Right ventricle myocardium inferior (tissue), 1 donor: ENCODE data around the gene GGT5. TPM values are rescaled to one million over a fixed set of nuclear protein-coding genes. Genes with fewer than 3 reads are reported as not detected.

Experiments
- ATAC-seq: fragments of 200-7000 bp; cut with Tn5 transposase; one replicate; pipeline ENCODE4 v1.9.1; 2020; ENCODE audit warnings: mild to moderate bottlenecking, moderate library complexity
- DNase-seq: peaks from one replicate; pipeline ENCODE4 v3.0.0; 2021; ENCODE audit errors: missing footprints
- intact Hi-C: fragments of 100-400 bp; cut with DNase I; formaldehyde crosslinking; loops from one replicate; pipeline ENCODE4 v1.11.0; 2022
- total RNA-seq: library from RNA; stranded (reverse); fragmentation: NEBNext Ultra II Directional; extraction: Animal tissue kit (Norgen Biotek cat#: 25700); gene quantifications from one replicate; pipeline ENCODE4 v1.2.1, GENCODE V29; 2021
- donor health status: DM: no; HTN: yes; CAD: no; lungs with severe emphysema.

GGT5 gene
- total RNA-seq, 1 donor from 2014 or later = 27.6 TPM

DNA sequence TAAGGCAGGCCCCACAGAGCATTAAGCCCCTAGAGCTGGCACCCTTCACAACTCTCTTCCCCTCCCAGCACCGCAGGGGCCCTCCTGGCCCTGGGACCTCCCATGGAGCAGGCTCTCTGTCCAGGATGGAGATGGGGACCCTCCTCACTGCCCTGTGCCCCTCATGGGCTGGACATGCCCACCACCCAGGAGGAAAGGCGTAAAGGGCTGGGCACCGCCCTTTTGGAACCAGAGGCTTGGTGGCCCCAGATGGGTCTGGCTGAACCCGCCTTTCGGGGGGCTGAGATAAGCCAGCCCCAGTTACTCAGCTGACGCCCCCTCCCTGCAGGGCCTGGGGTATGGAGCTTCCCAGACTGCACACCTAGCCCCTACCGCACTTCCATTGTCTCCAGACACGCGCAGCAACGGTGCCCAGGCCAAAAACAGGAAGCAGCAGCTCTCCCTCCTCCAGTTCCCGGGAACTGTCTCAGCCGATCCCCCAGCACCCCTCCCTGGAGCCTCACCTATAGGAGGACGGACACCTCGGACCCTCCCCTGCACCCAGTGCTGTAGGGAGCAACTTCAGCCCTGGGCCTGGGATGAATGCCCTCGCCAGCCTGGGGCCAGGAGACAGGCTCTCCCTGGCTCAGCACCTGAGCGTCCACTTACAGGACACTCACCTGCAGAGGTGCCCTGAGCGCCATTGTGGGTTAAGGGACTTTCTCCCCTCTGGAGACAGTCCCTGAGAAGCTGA is 65.2 kb downstream of the GGT5 start:
- ATAC-seq (no peak), DNase-seq (peak; percentile 43)
- intact Hi-C loops = loop anchor here (5.0 kb wide), 1 partner anchor 172 kb away; the partner anchor contains the start of gene GSTT4

DNA sequence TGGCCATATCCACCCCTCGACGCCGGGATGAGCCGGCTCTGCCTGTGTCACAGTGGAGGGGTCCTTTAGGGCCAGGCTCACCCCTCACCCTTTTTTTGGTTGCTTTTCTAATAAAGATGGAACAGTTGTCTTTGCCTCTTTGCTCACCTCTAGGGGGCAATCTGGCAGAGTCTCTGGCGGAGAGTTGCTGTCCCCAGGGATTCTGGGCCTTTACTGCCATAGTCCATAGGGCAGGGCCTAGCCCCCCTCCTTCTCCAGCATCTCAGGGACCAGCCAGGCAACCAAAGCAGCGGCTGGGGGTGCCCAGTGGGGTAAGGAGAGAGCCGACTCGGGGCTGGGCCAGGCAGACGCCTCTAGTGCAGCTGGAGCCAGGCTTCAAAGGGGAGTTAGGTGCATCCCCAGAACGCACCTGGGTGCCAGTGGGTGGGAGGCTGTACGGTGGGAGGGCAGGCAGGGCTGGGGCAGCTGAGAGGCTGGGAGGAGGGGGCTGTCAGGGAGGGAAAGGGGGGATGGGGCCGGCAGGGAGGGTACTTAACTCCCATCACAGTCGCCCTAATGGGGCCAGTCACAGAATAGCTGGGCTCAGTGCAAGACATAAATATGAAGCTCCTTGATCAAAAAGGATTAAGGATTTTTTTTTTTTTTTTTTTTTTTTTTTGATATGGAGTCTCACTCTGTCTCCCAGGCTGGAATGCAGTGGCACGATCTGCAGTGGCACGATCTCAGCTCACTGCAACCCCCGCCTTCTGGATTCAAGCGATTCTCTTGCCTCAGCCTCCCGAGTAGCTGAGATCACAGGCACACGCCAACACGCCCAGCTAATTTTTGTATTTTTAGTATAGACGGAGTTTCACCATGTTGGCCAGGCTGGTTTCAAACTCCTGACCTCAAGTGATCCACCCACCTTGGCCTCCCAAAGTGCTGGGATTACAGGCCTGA is 66.1 kb downstream of the GGT5 start:
- no peak for ATAC-seq
- intact Hi-C loops = loop anchor here (5.0 kb wide), 1 partner anchor 171 kb away; the partner anchor contains the start of gene GSTT4
- DNase-seq = peak; percentile 65

DNA sequence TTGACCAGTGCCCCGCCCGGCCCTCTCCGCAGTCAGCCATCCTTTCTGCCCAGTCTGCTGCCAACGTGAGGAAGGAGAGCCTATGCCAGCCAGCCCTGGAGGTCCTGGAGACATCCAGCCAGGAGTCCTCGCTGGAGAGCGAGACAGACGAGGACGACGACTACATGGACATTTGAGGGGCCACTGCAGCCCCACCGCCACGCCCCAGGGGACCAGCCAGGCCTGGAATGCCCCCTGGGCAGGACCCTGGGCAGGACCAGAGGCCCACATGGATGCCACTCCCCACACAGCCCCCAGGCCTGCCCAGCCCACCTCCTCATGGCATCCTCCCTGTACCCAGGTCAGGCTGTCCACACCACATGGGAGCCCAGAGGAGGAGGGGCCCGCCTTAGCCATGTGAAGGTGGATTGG is 66.9 kb downstream of the GGT5 start:
- ATAC-seq (no peak), DNase-seq (peak; percentile 60)
- intact Hi-C loops = loop anchor here (5.0 kb wide), 1 partner anchor 171 kb away; the partner anchor contains the start of gene GSTT4

DNA sequence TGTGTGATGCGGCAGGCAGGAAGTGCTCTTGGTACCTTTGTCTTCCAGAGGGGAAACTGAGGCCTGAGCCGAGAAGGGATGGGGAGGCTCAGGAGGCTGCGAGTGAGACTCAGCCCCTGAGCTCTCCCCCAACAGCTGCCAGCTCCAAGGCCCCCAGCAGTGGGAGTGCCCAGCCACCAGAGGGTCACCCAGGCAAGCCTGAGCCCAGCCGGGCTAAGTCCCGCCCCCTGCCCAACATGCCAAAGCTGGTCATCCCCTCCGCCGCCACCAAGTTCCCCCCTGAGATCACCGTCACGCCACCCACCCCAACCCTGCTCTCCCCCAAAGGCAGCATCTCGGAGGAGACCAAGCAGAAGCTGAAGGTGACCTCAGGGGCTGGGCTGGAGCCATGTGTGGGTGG is 67.4 kb downstream of the GGT5 start:
- no peak for DNase-seq

DNA sequence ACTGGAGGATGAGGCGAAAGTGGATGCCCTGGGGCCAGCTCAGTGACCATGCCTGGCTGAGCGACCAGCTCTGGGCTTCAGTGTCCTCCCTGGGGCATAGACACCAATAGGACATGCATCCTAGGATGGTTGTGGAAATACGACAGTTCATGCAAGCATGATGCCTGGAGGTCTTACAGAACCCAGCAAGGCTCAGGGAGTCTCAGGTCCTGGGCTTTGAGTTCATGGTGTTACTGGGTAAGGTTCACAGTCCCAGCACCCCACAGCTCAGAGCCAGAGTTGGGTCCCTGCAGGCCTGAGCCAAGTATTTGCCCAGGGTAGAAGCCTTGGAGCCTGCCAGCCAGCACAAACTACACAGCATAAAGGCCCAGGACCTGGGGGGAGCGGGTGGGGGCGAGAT is 67.8 kb downstream of the GGT5 start:
- DNase-seq (peak; percentile 47), ATAC-seq (no peak)
- intact Hi-C loops = loop anchor here (5.0 kb wide), 1 partner anchor 170 kb away; the partner anchor contains the start of gene GSTT4

More for the DNA sequence above, 67.4 kb downstream of the GGT5 start:
- intact Hi-C loops = loop anchor here (5.0 kb wide), 1 partner anchor 170 kb away; the partner anchor contains the start of gene GSTT4
- ATAC-seq = no peak

DNA sequence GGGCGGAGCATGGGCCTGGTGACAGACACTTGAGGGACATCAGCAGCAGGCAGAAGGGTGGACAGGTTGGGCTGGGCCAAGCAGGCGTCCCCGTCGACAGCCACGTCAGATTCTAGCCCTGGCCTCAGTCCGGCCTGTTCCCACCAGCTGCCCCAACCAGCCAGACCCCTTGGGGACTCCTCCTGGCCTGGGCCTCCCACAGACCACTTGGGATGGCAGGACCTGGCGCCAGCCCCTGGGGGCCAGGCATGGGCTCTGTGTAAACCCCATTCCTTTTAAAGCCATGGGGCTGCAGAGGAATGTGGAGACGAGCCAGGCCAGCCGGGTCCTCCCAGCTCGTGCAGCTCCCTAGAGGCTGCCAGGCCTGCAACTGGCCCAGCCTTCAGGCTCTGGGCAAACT is 68.3 kb downstream of the GGT5 start:
- ATAC-seq = peak; percentile 88
- DNase-seq = peak; percentile 83
- intact Hi-C loops = loop anchor here (5.0 kb wide), 1 partner anchor 169 kb away; the partner anchor contains the start of gene GSTT4

DNA sequence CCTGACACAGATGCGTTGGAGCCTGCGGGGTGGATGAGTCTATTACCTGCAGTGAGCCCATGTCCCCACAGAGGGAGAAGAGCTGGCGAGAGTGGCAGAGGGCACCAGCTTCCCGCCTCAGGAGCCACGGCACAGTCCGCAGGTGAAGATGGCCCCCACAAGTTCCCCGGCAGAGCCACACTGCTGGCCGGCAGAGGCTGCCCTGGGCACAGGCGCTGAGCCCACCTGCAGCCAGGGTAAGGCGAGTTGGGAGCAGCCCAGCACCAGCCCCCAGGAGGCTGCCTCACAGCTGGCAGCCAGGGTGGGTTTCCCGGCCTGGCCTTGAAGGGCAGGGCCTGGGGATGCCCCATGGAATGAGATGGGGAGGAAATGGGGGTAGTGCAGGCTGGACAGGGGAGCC is 68.8 kb downstream of the GGT5 start:
- no peak for DNase-seq
- intact Hi-C loops = loop anchor here (5.0 kb wide), 1 partner anchor 169 kb away; the partner anchor contains the start of gene GSTT4
- ATAC-seq = no peak

DNA sequence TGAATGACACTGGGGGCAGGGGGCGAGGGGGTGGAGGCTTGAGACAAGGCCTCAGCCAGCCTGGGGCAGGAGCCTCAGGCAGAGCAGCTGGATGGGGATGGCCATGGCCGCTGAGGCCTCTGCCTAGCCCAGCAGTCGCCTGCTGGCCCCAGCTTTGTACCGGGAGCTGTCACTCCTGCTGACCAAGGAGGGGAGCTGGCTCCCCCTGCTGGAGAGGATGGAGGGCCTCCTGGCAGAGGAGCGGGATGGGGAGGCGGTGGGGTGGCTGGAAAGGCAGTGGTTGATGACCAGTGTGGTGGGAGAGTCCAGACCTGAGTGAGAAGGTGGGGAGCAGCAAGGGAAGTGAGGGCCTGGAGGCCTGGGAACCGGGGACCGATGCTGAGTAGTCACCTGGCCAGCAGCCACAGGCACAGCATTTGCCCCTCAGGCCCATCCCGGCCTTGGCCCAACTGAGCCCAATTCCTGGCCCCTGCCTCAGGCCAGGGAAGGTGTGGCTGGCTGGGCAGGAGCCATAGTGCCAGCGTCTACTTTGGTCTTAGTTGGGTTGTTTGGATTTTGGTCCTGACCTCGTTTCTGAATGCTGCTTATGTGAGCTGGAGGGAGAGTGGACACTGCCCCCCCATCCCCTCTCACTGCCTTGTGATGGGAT is 69.6 kb downstream of the GGT5 start:
- intact Hi-C loops = loop anchor here (1.0 to 5.0 kb wide), 3 partner anchors 42 to 168 kb away; partner anchors contain the start of gene GSTT4
- ATAC-seq (peak; percentile 68), DNase-seq (peak; percentile 92)

DNA sequence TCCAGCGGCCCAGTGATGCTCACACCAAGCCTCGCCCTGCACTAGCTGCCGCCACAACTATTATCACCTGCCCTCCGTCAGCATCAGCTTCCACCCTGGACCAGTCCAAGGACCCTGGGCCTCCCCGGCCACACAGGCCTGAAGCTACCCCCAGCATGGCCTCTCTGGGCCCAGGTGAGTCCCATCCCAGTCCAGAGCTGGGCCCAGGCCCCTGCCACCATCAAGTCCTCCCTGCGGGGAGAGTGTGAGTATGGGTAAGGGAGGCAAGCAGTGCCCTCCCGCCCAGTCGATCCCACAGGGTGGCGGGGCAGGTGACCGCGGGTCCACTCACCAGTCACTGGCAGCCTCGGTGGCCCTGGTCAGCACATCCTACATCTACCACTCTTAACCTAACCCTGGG is 73.1 kb downstream of the GGT5 start:
- no peak for DNase-seq
- intact Hi-C loops = no loop called here

DNA sequence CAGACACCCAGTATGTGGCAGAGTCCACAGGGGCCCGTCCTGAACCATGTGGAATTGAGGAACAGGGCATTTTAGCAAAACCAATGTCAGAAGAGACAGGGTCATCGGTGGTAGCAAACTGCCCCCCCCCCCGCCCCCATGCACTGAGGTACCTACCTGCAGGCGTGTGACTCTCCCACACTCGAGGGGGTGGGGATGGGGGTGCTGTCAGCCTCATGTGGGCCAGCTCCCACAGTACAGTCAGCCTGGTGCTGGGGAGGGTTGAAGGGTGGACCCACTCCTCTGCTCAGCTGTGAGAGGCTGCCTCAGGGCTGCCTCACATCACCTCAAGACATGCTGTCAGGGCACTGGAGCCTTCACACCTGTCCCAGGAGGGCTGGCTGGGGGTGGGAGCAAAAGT is 74.2 kb downstream of the GGT5 start:
- intact Hi-C loops = no loop called here
- no peak for DNase-seq
- ATAC-seq = no peak

More for the DNA sequence above, 73.1 kb downstream of the GGT5 start:
- no peak for ATAC-seq

DNA sequence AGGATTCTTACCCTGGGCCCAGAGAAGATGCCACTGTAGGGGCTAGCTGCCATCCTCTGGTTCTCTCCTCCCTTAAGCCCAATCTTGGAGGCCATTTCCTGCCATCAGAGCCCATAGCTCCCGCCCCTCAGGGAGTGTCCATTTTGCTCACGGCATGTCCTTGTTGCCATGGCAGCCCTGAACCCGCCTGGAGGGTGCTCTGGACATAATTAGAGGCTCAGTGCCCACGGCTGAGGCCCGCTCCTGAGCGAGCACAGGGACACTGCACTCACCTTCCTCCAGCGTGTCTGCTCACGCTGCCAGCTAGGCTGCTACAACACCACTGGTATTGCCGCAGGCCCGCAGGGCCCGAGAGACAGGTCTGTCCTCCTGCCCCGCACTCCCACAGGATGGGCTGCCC is 74.7 kb downstream of the GGT5 start:
- intact Hi-C loops = no loop called here
- DNase-seq = no peak
- no peak for ATAC-seq

Other genes with a start within 250 kb of the GGT5 start
- not detected for gene GSTT4, start 239.6 kb downstream of the GGT5 start, total RNA-seq
- 43.0 TPM for gene CABIN1, start 233.8 kb downstream of the GGT5 start, total RNA-seq
- gene SUSD2, start 63.6 kb downstream of the GGT5 start, total RNA-seq = 2.8 TPM
- 45.7 TPM for gene SPECC1L, start 25.7 kb upstream of the GGT5 start, total RNA-seq
- 4.3 TPM for gene ADORA2A, start 182.5 kb upstream of the GGT5 start, total RNA-seq